Activated CD8-positive, alpha-beta memory T cell treated with anti-CD3 and anti-CD28 coated beads, Interleukin-2, amount 50 U/mL, for 1 hour (primary cell): Measurements from ENCODE around the gene DENND1A.

ENCODE experiments used
- DNase-seq: peaks from one replicate; pipeline ENCODE4 v3.0.0-alpha.2; 2020; ENCODE audit errors: extremely low read depth

The DENND1A gene

GRCh38 chr9:123540457-123540856, 389.5 kb downstream of the DENND1A start:
- no peak for DNase-seq

GRCh38 chr9:123537809-123538208, 392.1 kb downstream of the DENND1A start:
- no peak for DNase-seq

GRCh38 chr9:123536455-123536868, 393.5 kb downstream of the DENND1A start:
- DNase-seq: no peak

- DNase-seq: no peak
Observed at GRCh38 chr9:123534336-123534735, 395.6 kb downstream of the DENND1A start.

GRCh38 chr9:123530244-123530643, 399.7 kb downstream of the DENND1A start:
- DNase-seq: no peak

- DNase-seq: no peak
Observed at GRCh38 chr9:123528501-123528900, 401.4 kb downstream of the DENND1A start.

- DNase-seq: no peak
Observed at GRCh38 chr9:123527981-123528380, 401.9 kb downstream of the DENND1A start.

- no peak for DNase-seq
Observed at GRCh38 chr9:123525957-123526356, 404.0 kb downstream of the DENND1A start.

GRCh38 chr9:123525424-123525823, 404.5 kb downstream of the DENND1A start:
- no peak for DNase-seq

GRCh38 chr9:123524866-123525265, 405.1 kb downstream of the DENND1A start:
- no peak for DNase-seq

GRCh38 chr9:123523845-123524244, 406.1 kb downstream of the DENND1A start:
- no peak for DNase-seq

- DNase-seq: no peak
Observed at GRCh38 chr9:123523001-123523400, 406.9 kb downstream of the DENND1A start.

GRCh38 chr9:123522251-123522650, 407.7 kb downstream of the DENND1A start:
- DNase-seq: no peak

- DNase-seq: no peak
Observed at GRCh38 chr9:123518338-123518737, 411.6 kb downstream of the DENND1A start.

- DNase-seq: no peak
Observed at GRCh38 chr9:123517512-123517911, 412.4 kb downstream of the DENND1A start.

GRCh38 chr9:123514766-123515165, 415.2 kb downstream of the DENND1A start:
- no peak for DNase-seq

GRCh38 chr9:123513554-123513953, 416.4 kb downstream of the DENND1A start:
- DNase-seq: no peak

GRCh38 chr9:123511326-123512277, 418.3 kb downstream of the DENND1A start:
- no peak for DNase-seq

GRCh38 chr9:123509646-123510045, 420.3 kb downstream of the DENND1A start:
- no peak for DNase-seq

- no peak for DNase-seq
Observed at GRCh38 chr9:123508048-123508447, 421.9 kb downstream of the DENND1A start.

GRCh38 chr9:123505496-123505895, 424.4 kb downstream of the DENND1A start:
- no peak for DNase-seq

GRCh38 chr9:123500336-123500735, 429.6 kb downstream of the DENND1A start:
- no peak for DNase-seq

GRCh38 chr9:123497830-123498229, 432.1 kb downstream of the DENND1A start:
- DNase-seq: no peak

GRCh38 chr9:123495731-123496130, 434.2 kb downstream of the DENND1A start:
- DNase-seq: no peak
